Stimulated activated CD8-positive, alpha-beta memory T cell treated with anti-CD3 and anti-CD28 coated beads, Interleukin-4, amount 100 ng/mL, for 48 hours (primary cell): ENCODE data around the gene ORM1.
A peak's percentile ranks its signal among the peaks of the same experiment; 100 is the strongest.

Experiments used
- DNase-seq: peaks from one replicate; pipeline ENCODE4 v3.0.0-alpha.2; 2020

The ORM1 gene

GRCh38 chr9:114345493-114346065, 22.7 kb downstream of the ORM1 start:
- no peak for DNase-seq

- DNase-seq = no peak
Measured at GRCh38 chr9:114346146-114346545, 23.2 kb downstream of the ORM1 start.

GRCh38 chr9:114347675-114348074, 24.8 kb downstream of the ORM1 start:
- DNase-seq = no peak

- DNase-seq = no peak
Measured at GRCh38 chr9:114348261-114348905, 25.5 kb downstream of the ORM1 start.

DNA sequence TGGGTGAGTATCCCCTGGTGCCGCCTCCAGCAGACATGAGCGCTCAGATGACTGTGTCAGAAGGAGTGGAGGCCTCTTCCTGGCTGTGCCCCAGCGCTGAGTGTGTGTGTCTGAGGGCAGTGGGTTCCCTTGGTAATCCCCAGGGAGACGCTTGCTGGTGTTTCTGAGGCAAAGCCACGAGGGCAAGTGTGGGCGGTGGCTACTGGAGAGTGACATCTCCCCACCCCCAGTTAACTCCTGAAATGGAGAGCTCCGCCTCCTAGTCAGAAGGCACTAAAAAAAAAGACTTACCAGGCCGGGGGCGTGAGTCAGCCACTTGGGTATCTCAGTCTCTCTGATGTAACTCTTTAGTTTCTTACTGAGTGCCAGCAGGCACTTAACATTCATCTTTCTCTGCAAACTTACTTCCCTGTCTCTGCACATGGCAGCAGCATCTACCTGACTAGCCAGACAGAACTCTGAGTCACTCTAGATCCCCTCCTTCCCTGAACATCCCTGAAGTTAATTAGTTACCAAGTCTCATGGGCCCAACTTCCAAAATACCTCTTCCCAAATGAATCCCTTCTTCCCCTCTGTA, 26.1 kb downstream of the ORM1 start:
- peak; percentile 93 for DNase-seq

DNA sequence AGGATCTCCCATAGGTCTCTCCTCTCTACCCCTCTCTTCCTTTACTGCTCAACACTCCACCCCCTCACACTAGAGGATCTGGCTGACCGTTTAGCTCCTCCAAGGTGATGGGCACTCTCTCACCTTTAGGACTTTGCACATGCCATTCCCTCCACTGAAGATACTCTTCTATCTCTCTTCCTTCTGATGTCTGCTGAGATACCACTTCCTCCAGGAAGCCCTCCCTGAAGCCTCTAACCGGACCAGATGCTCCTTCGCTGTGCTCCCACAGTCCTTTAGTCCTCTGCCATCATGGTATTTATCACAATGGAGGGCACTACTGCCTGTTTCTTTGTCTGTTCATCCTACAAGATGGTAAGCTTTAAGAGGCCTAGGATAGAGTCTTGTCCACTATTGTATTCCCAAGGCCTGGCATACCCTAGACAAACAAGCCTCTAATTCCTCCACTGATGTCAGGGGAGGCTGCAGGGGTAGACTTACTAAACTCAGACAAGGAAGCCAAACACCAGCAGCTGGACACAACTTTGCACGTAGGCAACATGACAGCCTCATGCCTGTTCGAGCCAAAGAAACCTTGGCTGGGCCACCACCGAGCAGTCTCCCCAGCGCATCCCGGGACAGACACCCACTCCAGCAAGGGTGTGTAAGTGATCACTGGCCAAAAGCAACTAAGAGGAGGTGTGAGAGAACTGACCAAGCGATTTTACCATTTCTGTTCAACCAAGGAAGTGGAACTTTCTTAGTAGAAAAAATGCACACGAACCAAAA, 27.0 kb downstream of the ORM1 start:
- DNase-seq = no peak

DNA sequence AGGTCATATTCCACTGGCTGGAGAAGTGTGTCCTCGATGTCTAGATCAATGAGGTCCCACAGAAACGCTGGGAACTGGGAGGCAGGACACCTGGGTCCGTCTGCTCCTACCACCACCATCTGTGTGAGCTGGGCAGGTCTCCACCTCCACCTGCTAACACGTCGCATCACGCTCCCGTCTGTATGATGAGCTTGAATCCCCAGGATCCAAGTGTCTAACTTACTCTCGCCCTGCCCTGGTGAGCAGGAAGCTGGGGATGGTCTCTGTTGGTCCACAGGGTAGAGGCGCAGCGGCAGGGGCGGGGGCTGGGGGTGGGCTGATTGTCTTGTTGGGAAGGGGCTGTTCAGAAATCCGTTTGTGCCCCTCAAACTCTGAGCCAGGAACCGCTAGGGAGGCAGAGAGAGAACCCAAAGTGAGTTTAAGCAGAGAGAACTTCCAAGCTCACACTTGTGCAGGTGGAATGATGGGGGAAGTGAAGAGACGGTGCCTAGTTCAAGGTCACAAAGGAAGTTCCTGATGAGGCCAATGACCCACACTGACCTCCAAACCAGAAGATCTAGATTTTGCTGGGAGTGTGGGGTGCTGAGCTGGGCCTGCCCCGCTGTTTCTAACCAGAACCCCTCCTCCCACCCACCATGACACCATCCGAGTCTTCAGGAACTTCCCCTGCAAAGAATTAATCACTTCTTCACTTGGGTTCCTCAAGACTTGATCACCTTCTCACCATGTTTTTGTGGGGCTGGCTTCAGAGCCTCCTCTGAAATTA, 27.9 kb downstream of the ORM1 start:
- peak; percentile 52 for DNase-seq

DNA sequence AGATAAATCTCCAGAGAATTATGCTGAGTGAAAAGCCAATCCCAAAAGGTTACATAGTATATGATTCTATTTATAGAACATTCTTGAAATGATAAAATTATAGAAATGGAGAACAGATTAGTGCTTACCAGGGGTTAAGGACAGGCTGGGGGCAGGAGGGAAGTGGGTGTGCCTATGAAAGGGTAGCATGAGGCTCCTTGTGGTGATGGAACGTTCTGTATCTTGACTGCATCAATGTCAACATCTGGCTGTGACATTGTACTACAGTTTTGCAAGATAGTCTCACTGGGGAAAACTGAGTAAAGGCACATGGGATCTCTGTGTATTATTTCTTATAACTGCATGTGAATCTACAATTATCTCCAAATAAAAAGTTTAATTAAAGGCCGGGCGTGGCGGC, 29.0 kb downstream of the ORM1 start:
- DNase-seq = no peak

GRCh38 chr9:114355821-114356220, 32.9 kb downstream of the ORM1 start:
- DNase-seq = no peak

DNA sequence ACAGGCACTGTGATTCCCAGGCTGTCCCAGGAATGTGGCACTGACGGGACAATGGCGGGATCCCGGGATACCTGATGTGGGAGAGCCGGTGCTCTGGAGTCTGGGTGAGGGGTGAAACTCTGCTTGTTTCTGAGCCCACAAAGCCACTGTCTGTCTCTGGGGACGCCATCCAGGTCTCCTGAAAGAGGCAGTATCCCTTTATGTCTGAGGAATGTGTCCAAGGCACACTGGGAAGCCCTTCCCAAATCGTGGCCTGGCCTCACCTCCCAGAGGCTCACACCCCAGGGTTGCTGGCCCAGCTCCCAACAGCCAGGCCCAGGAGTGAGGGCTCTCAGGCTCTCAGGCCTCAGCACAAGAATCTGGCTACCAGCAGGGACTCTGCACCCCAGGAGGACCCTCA, 33.9 kb downstream of the ORM1 start:
- no peak for DNase-seq

DNA sequence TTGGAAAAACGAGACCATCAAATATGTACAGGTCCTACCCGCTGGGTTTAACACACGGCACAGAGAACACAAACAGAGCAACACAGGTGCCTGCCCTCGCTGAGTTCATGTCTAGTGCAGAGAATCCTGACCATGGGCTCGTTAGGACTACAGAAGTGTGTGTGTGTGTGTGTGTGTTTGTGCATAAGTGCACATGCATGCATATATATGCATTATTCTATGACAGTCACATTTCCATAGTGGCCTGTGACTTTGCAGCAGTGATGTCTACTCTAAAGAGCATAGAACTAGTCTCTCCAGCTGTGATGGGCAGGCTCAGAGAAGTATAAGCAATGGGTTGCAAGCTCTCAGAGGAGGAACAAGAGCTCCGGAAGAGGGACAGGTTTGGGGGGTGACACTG, 34.5 kb downstream of the ORM1 start:
- DNase-seq = no peak

- no peak for DNase-seq
Measured at GRCh38 chr9:114357911-114358328, 35.0 kb downstream of the ORM1 start.

GRCh38 chr9:114359801-114360200, 36.9 kb downstream of the ORM1 start:
- no peak for DNase-seq

DNA sequence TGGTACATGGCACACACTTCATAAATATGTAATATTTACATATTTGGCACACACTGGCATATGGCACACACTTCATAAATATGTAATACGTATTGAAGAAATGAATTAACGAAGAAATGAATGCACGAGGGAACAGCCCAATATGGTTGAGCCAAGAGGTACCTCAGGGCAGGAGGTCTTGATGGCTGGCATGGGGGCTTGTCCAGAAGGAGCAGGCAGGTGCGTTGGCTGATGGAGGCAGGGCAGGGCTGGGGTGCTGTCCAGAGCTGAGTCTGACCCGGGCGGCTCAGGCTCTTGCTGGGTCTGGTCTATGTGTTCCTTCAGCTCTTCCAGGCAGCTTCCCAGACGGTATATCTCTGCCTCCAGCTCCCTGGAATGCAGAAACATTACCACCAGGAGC, 38.6 kb downstream of the ORM1 start:
- DNase-seq = no peak

- DNase-seq = no peak
Measured at GRCh38 chr9:114362394-114362793, 39.5 kb downstream of the ORM1 start.

DNA sequence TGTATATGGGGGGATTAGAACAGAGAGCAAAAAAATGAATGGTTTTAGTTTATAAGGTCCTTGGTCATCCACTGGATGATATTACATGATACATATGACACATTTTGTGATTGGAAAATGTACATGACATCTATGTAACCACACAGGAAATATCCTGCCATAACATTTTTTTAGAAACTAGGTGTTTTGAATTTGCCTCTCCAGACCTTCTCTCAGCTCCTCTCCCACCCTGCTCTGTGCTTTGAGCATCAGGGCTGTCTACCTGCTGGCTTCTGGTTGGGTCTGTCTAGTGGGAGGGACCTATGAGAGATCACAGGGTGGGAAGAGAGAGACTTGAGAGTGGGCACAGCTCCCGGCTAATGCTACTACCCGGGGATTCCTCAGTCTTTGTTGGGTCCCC, 40.5 kb downstream of the ORM1 start:
- DNase-seq = no peak

GRCh38 chr9:114364134-114365041, 41.5 kb downstream of the ORM1 start:
- DNase-seq = no peak

GRCh38 chr9:114365194-114365593, 42.3 kb downstream of the ORM1 start:
- no peak for DNase-seq

- DNase-seq = no peak
Measured at GRCh38 chr9:114366334-114367128, 43.6 kb downstream of the ORM1 start.

DNA sequence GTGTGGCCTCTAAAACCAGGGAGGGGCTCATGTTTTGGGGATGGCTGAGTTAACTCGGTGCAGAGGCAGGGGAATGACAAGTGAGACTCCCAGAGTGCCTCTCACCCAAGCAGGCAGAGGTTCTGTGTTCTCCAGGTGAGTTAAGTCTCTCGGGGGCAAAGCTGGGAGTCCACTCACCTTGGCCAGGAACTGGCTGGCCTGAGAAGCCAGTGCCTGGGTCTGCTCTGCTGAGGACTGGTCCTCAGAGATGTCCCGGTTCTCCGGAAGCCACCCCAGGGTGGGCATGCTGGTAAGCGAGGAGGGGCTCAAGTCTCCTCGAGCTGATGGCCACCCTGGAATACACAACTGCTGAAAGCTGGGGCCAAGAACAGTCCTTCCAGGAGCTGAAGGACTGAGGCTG, 44.5 kb downstream of the ORM1 start:
- no peak for DNase-seq
